GM10847 (cell line): ENCODE data around the gene UTP3.

Source experiments
- POLR2A ChIP-seq: IDR thresholded peaks from 2 replicates; pipeline ENCODE4 v1.6.1; 2011; ENCODE audit not compliant: insufficient read length; ENCODE audit errors: extremely low read depth

Gene UTP3

DNA sequence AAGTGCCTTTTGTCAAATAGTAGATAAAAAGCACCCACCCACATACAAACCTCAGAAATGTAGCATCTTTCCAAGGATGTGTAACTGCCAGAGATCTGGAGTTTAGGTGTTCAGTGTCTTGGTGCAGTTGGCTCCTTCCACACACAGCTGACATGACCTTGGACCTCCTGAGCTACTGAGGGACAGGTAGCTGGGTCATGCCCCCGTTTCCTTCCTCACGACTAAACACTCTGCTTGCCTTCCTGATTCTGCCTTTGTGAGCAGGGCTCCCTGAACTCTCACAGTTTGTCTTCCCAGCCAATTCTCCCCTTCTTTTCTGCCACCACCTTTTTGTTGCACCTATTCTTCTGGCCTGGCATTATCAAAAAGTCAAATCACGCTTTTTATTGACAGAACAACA, 23.3 kb downstream of the UTP3 start:
- no peak for TF ChIP-seq POLR2A

DNA sequence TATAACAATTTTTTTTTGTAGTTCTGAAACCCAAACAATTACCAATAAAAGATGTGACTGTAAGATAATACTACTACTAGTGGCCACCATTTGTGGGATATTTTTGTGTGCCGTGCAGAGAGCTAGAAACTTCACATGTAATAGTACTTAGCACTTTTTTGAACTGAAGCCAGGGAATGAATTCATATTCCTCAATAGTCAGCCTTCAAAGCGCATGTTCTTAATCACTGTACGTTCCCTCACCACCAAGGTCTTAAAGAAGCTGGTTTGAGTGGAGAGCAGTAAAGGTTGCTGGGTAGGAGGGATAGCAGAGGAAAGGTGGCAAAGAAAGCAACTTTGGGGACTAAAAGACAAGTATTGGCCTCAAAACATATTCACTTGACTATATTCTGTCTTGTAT, 23.8 kb downstream of the UTP3 start:
- no peak for TF ChIP-seq POLR2A

DNA sequence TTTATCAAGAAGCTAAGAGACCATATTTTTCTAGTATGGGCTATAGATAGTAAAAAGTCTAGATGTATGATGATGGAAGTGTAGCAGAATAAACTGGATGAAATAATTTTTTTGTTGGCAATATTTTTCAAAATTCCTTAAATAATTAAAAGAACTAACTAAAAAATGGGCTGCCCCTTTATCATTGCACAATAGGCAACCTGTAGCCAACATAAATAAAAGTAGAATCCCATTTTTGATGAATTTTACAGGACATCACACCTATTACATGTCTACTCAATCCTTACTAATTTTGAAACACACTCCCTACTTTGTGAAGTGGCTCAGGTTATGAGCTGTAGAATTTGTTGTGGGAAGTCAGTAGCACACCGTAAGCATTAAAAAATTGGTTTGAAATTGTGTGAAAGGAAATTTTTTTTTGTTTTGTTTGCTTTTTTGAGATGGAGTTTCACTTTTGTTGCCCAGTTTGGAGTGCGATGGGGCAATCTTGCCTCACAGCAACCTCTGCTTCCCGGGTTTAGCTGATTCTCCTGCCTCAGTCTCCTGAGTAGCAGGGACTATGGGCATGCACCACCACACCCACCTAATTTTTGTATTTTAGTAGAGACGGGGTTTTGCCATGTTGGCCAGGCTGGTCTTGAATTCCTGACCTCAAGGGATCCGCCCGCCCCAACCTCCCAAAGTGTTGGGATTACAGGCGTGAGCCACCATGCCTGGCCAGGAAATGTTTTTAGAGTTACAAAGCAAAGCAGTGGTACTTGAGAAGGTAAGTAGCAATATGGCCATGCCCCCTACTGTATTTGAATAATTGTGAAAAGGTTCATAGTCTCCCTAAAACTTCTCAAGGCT, 24.5 kb downstream of the UTP3 start:
- no peak for TF ChIP-seq POLR2A

DNA sequence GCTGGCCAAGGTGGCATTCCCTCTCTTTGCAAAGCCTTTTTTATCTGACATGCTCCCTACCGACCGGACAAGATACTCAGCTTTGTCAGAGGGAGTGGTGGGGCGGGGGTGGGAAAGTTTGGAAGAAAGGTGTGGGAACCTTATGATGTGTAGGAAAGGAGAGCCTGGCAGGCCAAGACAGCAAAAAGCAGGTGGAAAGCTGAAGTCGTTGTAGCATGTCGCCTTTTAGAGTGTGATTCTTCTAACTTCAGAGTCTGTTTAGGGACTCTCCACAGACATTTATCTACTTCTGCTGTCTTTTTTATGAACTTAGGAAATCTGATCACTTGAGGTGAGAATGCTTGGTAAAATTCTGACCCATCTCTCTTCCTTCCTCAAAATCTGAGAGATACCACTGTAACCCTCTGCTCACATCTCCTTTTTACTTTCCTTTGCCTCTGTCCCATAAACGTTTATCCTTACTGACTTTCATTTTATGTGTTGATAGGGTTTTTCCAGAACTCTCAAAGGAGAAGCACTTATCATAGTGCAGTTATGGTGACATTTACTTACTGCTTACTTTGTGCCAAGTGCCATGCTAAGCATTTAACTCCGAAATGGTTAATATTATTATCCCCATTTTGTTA, 25.2 kb downstream of the UTP3 start:
- no peak for TF ChIP-seq POLR2A

DNA sequence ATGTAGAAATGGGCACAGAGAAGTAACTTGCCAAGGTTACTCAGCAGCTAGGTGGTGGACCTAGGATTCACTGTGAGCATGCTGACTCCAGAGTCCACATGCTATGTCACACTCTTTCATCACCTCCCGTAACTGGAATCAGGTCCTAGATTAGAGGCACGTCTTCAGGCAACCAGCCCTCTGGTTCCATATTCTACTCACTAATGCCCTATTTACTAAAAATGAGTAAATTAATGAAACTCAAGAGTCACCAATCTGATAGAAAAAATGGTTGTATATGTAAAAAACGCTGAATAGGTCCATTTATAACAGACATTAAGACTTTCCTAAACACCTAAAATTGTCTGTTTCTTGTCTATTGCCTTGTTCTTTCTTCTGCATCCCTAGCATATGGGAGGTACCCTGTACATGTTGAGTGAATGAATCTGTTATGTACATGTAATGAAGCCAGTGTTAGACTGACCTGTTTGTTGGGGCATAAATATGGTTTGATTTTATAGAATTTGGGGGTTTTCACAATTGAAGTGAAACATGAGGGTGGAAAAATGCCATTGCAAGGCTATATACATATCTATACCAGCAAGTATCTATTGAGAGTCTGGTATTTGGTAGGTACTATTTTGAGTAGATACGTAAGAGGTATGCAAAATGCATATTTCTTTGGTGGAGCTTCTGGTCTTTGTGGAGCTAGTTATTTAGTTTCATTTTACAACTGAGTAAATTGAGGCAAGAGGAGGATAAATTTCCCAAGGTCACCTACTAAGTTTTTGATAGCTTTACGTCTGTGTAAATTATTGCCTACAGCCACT, 26.0 kb downstream of the UTP3 start:
- TF ChIP-seq POLR2A: no peak

DNA sequence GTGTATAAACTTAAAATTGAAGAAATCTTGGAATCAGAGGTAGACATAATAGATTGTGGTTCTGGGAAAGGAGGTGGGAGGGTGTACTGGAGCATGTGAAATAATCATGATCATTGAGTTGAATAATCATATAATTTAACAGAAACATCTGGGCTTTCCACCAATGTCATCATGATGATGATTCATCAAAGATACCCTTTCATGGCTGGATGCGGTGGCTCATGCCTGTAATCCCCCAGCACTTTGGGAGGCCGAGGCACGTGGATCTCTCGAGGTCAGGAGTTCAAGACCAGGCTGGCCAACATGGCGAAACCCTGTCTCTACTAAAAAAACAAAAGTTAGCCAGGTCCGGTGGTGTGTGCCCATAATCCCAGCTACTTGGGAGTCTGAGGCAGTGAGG, 26.8 kb downstream of the UTP3 start:
- no peak for TF ChIP-seq POLR2A

GRCh38 chr4:70718811-70719604, 30.7 kb downstream of the UTP3 start:
- TF ChIP-seq POLR2A: no peak

DNA sequence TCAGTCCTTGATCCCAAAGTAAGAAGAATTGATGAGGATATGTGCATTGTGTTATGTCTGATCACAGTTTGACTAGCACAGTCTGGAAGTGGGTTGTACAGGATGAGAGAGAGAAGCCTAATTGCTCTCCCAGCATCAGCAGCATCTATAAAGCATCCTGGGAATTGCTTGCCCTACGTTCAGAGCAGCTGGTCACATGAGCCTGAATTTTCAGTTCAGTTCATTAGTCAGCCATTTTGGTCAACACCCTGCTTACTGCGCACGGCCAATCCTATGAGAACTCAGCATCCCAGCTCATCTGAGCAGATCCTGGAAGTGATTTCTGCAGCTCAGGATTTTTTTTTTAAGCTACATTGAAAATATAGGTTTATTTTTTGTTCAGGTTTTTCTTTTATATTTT, 33.4 kb downstream of the UTP3 start, which contains the start of gene RUFY3:
TSS of gene RUFY3 (plus strand) at position 218 of the 400 bp plus-strand sequence. CDS start 610 bp downstream, outside the sequence.
- TF ChIP-seq POLR2A: no peak

DNA sequence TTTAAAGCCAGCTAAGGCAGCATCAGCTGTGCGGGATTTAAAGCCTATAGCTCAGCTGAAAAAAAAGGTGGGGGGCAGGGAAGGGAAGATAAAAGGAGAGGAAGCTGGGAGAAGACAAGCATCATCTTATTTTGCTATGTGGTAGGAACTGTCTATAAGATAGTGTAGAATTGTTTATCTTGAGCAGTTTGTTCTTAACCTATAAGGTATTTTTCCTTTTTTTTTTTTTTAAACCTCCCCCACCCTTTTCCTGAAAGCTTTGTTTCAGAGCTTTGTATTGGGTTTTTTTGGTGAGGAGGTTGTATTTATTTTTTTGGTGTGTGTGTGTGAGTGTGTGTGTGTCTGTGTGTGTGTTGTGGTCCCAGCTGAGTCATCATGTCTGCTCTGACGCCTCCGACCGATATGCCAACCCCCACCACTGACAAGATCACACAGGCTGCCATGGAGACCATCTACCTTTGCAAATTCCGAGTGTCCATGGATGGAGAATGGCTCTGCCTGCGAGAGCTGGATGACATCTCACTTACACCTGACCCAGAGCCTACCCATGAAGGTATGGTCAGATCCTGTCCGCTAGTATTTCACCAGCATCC, 34.0 kb downstream of the UTP3 start:
- TF ChIP-seq POLR2A: no peak

- no peak for TF ChIP-seq POLR2A
Observed at GRCh38 chr4:70724463-70724862, 36.1 kb downstream of the UTP3 start.

GRCh38 chr4:70725633-70726032, 37.3 kb downstream of the UTP3 start:
- TF ChIP-seq POLR2A: no peak

DNA sequence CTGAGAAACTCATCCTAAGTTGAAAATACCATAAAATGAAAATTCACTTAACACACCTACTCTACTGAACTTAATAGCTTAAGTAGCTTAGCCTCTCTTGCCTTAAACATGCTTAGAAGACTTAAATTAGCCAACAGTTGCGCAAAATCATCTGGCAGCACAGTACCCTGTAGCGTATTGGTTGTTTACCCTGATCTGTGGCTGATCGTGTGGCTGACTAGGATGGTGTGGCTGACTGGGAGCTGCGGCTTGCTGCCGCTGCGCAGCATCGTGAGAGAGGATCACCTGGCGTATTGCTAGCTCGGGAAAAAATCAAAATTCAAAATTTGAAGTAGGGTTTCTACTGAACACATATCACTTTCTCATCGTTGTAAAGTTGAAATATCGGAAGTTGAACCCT, 39.8 kb downstream of the UTP3 start:
- TF ChIP-seq POLR2A: no peak

- no peak for TF ChIP-seq POLR2A
Observed at GRCh38 chr4:70734168-70734954, 46.0 kb downstream of the UTP3 start.

- no peak for TF ChIP-seq POLR2A
Observed at GRCh38 chr4:70734971-70735370, 46.6 kb downstream of the UTP3 start.

GRCh38 chr4:70737006-70737405, 48.7 kb downstream of the UTP3 start:
- TF ChIP-seq POLR2A: no peak
